OCI-LY1 (cell line): ENCODE results near the gene ADAMTSL1.

ENCODE experiments used
- H2AFZ ChIP-seq: fragments of 200-600 bp; sonication (generic), shearing (Covaris generic); 2 replicates; pipeline ENCODE4 v1.6.0; 2014; ENCODE audit warnings: antibody characterized with exemption, mild to moderate bottlenecking, low read length
- H3F3A ChIP-seq: fragments of 200-600 bp; sonication (generic), shearing (Covaris generic); 2 replicates; pipeline ENCODE4 v1.6.0; 2014; ENCODE audit warnings: mild to moderate bottlenecking, antibody characterized with exemption, low read length, moderate library complexity; ENCODE audit not compliant: insufficient read depth
- H3K27ac ChIP-seq: fragments of 200-600 bp; sonication (generic); 2 replicates; pipeline ENCODE4 v1.5.1; 2014; ENCODE audit warnings: low read length, mixed run types, mild to moderate bottlenecking, low read depth; ENCODE audit not compliant: poor library complexity, severe bottlenecking
- H3K27me3 ChIP-seq: fragments of 200-600 bp; sonication (generic); 2 replicates; pipeline ENCODE4 v1.6.0; 2014; ENCODE audit warnings: antibody characterized with exemption, mild to moderate bottlenecking, low read length, moderate library complexity; ENCODE audit not compliant: insufficient read depth
- H3K36me3 ChIP-seq: fragments of 200-600 bp; sonication (generic); 2 replicates; pipeline ENCODE4 v1.6.1; 2014; ENCODE audit warnings: mild to moderate bottlenecking, antibody characterized with exemption, low read length, moderate library complexity, mixed read lengths; ENCODE audit not compliant: insufficient read depth
- H3K4me1 ChIP-seq: fragments of 200-600 bp; sonication (generic); 2 replicates; pipeline ENCODE4 v1.5.1; 2014; ENCODE audit warnings: mild to moderate bottlenecking, low read length, moderate library complexity; ENCODE audit not compliant: insufficient read depth, severe bottlenecking
- H3K4me2 ChIP-seq: fragments of 200-600 bp; sonication (generic), shearing (Covaris generic); 2 replicates; pipeline ENCODE4 v1.6.1; 2014; ENCODE audit warnings: low read length
- H3K4me3 ChIP-seq: fragments of 200-600 bp; sonication (generic); 2 replicates; pipeline ENCODE4 v1.5.1; 2014; ENCODE audit warnings: low read length, low read depth, mild to moderate bottlenecking, mixed read lengths; ENCODE audit not compliant: poor library complexity, severe bottlenecking
- H3K79me2 ChIP-seq: fragments of 200-600 bp; shearing (Covaris generic); 2 replicates; pipeline ENCODE4 v1.6.1; 2016; ENCODE audit warnings: mixed run types, low read length, mixed read lengths; ENCODE audit not compliant: insufficient read depth
- H3K9ac ChIP-seq: fragments of 200-600 bp; sonication (generic), shearing (Covaris generic); 2 replicates; pipeline ENCODE4 v1.6.1; 2014; ENCODE audit warnings: mild to moderate bottlenecking, low read length, mixed read lengths
- H3K9me2 ChIP-seq: fragments of 200-600 bp; sonication (generic), shearing (Covaris generic); 2 replicates; pipeline ENCODE4 v1.6.1; 2014; ENCODE audit warnings: low read depth, mild to moderate bottlenecking, low read length, mixed read lengths
- H3K9me3 ChIP-seq: fragments of 200-600 bp; shearing (Covaris generic); 2 replicates; pipeline ENCODE4 v1.6.1; 2014; ENCODE audit warnings: low read length, mixed read lengths
- H4K20me1 ChIP-seq: fragments of 200-600 bp; sonication (generic), shearing (Covaris generic); 2 replicates; pipeline ENCODE4 v1.6.0; 2016; ENCODE audit warnings: mild to moderate bottlenecking, low read length; ENCODE audit not compliant: insufficient read depth
- EZH2 ChIP-seq: fragments of 200-600 bp; sonication (generic), shearing (Covaris generic); IDR thresholded peaks from 2 replicates; pipeline ENCODE4 v1.8.0; 2017; ENCODE audit warnings: borderline replicate concordance, mixed run types, mild to moderate bottlenecking, antibody characterized with exemption, low read length, moderate library complexity, mixed read lengths
- TF ChIP-seq, protein P1 (sequence below): fragments of 200-600 bp; sonication (generic), shearing (Covaris generic); IDR thresholded peaks from 2 replicates; pipeline ENCODE4 v1.5.1; 2017; ENCODE audit warnings: mild to moderate bottlenecking, antibody characterized with exemption, low read length, moderate library complexity, mixed read lengths

Gene ADAMTSL1

DNA sequence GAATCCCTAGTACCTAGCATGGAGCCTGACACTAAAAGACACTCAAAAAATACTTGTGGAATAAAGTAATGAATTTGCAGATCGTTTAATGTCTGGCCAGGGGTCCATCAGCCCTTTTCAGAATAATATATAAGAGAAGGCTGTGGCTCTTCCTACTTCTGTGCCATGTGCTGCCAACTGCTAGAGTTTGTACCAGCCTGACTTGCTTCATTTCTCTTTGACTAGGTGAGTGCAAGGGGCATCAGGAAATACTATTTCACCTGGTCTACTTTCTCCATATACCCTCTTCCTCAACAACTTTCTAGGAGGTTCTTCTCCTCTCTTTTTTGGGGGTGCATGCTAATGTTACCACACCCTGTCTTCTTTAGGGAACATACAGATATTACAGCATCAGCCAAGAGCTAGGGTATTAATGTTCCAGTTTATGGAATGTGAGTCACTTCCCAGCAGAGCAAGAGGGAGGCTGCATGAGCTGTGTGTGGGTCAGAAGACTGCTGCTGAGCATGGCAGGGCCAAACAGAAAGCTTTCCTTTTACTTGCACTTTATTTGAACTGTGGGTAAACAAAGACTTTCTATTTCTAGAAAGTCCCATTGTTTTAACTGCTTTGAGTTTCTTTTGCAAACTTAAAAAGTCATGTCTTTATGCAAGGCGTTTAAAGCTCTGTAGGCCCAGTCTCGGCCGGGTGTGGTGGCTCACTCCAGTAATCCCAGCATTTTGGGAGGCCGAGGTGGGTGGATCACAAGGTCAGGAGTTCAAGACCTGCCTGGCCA lies 158.9 kb downstream of the ADAMTSL1 start:
- TF ChIP-seq, protein P1, sequence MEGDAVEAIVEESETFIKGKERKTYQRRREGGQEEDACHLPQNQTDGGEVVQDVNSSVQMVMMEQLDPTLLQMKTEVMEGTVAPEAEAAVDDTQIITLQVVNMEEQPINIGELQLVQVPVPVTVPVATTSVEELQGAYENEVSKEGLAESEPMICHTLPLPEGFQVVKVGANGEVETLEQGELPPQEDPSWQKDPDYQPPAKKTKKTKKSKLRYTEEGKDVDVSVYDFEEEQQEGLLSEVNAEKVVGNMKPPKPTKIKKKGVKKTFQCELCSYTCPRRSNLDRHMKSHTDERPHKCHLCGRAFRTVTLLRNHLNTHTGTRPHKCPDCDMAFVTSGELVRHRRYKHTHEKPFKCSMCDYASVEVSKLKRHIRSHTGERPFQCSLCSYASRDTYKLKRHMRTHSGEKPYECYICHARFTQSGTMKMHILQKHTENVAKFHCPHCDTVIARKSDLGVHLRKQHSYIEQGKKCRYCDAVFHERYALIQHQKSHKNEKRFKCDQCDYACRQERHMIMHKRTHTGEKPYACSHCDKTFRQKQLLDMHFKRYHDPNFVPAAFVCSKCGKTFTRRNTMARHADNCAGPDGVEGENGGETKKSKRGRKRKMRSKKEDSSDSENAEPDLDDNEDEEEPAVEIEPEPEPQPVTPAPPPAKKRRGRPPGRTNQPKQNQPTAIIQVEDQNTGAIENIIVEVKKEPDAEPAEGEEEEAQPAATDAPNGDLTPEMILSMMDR = no peak
- TF ChIP-seq EZH2 = no peak
- Histone ChIP-seq H3K4me2 (no peak overlapping the region), H3K9ac (no peak overlapping the region), H3K9me2 (no peaks in the 10 kb centered on the region), H3F3A (no peaks in the 10 kb centered on the region), H3K27ac (no peak overlapping the region), H3K36me3 (no peaks in the 10 kb centered on the region), H2AFZ (no peak overlapping the region), H3K79me2 (no peaks in the 10 kb centered on the region), H4K20me1 (no peaks in the 10 kb centered on the region), H3K4me1 (no peaks in the 10 kb centered on the region), H3K27me3 (no peaks in the 10 kb centered on the region), H3K4me3 (no peak overlapping the region), H3K9me3 (no peaks in the 10 kb centered on the region)

DNA sequence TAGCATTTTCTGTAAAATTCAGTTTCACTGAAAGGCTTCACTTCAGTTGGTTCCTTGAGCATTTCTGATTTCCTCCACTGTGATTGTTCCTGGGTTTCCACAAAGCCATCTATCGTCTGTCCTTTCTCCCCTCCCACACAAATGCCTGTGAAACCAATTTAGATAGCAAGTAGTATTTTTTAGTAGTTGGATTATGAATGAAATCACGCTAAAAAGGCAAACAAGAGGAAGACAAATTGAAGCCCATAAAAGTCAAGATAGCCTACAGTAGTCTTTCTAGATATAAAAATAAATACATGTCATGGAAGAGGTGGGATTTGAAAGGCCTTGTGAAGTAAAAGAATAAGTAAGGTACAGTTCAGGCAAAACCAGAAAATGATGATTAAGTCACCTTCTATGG lies 162.8 kb downstream of the ADAMTSL1 start:
- H3K27me3 ChIP-seq = no peaks in the 10 kb centered on the region
- H3K79me2 ChIP-seq = no peaks in the 10 kb centered on the region
- TF ChIP-seq, protein P1 = no peak
- TF ChIP-seq EZH2 = no peak

DNA sequence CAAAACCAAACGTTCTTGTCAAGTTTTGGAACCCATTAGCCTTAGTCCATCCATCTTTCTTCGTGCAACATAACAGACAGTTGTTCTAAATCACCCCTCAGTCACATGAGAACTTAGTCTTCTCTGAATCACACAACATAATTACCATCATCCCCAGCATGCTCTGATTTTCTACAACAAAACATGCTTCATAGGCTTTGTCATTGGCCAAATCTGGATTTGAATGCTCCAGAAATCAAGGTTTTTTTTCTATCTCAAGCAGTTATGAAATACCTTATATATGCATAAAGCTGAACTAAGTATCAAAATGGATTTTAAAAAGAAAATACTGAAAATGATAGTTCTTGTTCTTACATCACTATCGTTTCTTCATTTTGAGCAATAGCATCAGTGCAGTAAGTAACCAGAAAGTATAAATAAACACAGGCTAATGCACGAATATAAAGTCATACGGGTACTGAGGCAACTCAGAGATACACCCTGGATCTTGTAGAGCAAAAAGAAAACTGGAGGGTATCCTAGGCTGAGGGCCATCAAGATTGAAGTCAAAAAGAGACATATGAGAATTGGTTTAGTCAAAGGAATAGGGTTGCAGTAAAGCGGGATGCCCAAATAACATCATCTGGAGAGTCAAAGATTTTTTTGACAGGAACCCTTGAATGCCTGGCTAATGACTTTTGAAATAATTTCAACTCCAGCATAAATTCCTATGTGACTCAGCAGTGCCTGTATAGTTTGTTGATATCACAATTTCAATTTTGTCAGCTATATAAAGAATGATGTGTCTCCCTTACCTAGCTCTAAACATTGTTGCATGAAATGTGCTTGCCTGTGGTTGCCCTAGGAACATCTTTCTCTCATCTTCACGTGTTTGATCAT lies 164.7 kb downstream of the ADAMTSL1 start:
- H3K4me3 ChIP-seq = no peak overlapping the region
- no peaks in the 10 kb centered on the region for H3K4me1 ChIP-seq
- no peak overlapping the region for H3K27ac ChIP-seq
- H3K36me3 ChIP-seq = no peaks in the 10 kb centered on the region
- no peak overlapping the region for H3K4me2 ChIP-seq
- no peak overlapping the region for H2AFZ ChIP-seq
- no peaks in the 10 kb centered on the region for H3K79me2 ChIP-seq
- no peaks in the 10 kb centered on the region for H3K27me3 ChIP-seq
- H3K9ac ChIP-seq = no peak overlapping the region
- no peaks in the 10 kb centered on the region for H3F3A ChIP-seq
- no peaks in the 10 kb centered on the region for H3K9me2 ChIP-seq
- TF ChIP-seq EZH2 = no peak
- TF ChIP-seq, protein P1 = no peak
- H3K9me3 ChIP-seq = no peaks in the 10 kb centered on the region
- no peaks in the 10 kb centered on the region for H4K20me1 ChIP-seq

More for the DNA sequence above, 162.8 kb downstream of the ADAMTSL1 start:
- no peaks in the 10 kb centered on the region for H3K9me3 ChIP-seq
- H3K9me2 ChIP-seq = no peaks in the 10 kb centered on the region
- H3K9ac ChIP-seq = no peak overlapping the region
- no peak overlapping the region for H3K27ac ChIP-seq
- H3K4me2 ChIP-seq = no peak overlapping the region
- no peaks in the 10 kb centered on the region for H3F3A ChIP-seq
- H4K20me1 ChIP-seq = no peaks in the 10 kb centered on the region
- H3K36me3 ChIP-seq = no peaks in the 10 kb centered on the region
- no peaks in the 10 kb centered on the region for H3K4me1 ChIP-seq
- no peak overlapping the region for H3K4me3 ChIP-seq
- H2AFZ ChIP-seq = no peak overlapping the region
